ENCODE results near the gene PRR33.

- no peak for TF ChIP-seq CTCF (conservative IDR thresholded peaks at IDR 0.05 in 1 of 2, IDR thresholded peaks at IDR 0.05 in 1 of 2; ENCODE audit: low read depth in 1 of 2, low read length in 2 of 2)
- no peak for TF ChIP-seq EZH2 (IDR thresholded peaks at IDR 0.05; ENCODE audit: low read length, missing control alignments)
Observed at GRCh38 chr11:1879941-1880720, 11.6 kb downstream of the PRR33 start.

Measured in fibroblast of lung (primary cell).